ENCODE data around the gene UPP2.

Gene UPP2

GRCh38 chr2:158124896-158125295, 23.2 kb downstream of the UPP2 start:
- H3K9me3 Mint-ChIP-seq = no peaks in the 10 kb centered on the region
- no peak overlapping the region for H3K27ac Mint-ChIP-seq
- DNase-seq = no peak
- no peaks in the 10 kb centered on the region for H3K36me3 Mint-ChIP-seq (ENCODE audit: low read depth)
- H3K27me3 Mint-ChIP-seq = no peaks in the 10 kb centered on the region
- H3K4me1 Mint-ChIP-seq (ENCODE audit: low read depth) = no peaks in the 10 kb centered on the region
- no peak overlapping the region for H3K4me3 Mint-ChIP-seq

GRCh38 chr2:158125756-158126498, 24.3 kb downstream of the UPP2 start:
- Mint-ChIP-seq H3K27me3 (no peaks in the 10 kb centered on the region), H3K4me3 (no peak overlapping the region), H3K27ac (no peak overlapping the region), H3K4me1 (ENCODE audit: low read depth) (no peaks in the 10 kb centered on the region), H3K9me3 (no peaks in the 10 kb centered on the region), H3K36me3 (ENCODE audit: low read depth) (no peaks in the 10 kb centered on the region)
- no peak for DNase-seq

DNA sequence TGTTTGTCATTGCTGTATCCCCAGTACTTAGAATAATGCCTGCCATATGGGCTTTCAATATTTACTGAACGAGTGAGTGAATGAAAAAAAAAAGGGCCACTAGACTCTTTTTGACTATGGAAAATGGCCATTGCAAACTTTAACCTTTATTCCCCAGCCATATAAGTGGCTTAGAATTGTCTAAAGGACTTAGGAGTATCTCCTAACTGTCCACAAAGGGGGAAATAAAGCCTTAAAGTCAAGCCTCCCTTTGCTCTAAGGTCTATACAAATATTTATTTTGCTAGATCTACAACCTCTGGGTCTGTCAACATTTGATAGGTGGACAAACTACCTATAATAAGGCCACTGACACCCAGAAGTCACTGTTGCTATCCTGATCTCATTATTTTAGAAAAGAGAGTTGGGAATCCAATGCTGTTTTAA, 25.7 kb downstream of the UPP2 start:
- H3K4me1 Mint-ChIP-seq (ENCODE audit: low read depth) = no peaks in the 10 kb centered on the region
- peaks cover 5% of the 10 kb centered on the region for H3K27me3 Mint-ChIP-seq
- H3K9me3 Mint-ChIP-seq = no peaks in the 10 kb centered on the region
- H3K27ac Mint-ChIP-seq = no peak overlapping the region
- no peaks in the 10 kb centered on the region for H3K36me3 Mint-ChIP-seq (ENCODE audit: low read depth)
- no peak for DNase-seq
- H3K4me3 Mint-ChIP-seq = no peak overlapping the region

DNA sequence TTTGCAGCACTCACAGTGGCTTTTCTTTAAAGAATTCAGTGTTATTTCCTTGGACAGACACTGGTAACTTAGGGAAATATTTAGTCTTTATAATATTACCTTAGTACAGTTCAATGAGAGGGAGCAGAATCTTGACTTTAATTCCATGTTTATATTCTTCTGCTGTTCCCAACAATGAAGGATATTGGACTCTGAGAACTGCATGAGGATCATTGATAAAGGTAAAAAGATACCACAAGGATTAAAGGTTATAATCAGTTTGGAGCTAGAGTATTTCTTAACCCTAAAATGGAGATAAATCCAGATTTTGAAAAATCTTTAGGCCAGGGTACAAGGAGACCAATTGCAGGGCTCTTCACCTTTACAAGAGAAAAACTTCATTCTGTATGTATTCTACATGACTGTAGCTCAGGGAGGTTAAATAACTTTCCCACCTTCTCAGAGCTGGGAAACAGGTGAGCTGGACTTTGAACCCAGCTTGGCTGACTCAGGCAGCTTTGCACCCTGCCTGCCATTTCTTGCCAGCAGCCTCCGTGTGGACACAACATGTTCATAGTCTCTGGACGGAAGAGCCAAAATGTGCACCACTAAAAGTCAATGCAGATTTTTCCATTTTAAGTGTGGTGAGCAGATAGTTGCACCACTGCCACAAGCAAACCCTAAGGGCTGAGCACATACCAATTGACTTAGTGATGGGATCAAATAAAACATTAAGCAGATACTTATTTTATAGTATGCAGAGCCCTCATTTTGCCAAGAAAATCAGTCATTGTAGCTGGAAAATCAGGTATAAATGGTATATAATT, 26.7 kb downstream of the UPP2 start:
- H3K4me3 Mint-ChIP-seq = no peak overlapping the region
- no peak for DNase-seq
- H3K27ac Mint-ChIP-seq = no peak overlapping the region
- no peaks in the 10 kb centered on the region for H3K4me1 Mint-ChIP-seq (ENCODE audit: low read depth)
- H3K36me3 Mint-ChIP-seq (ENCODE audit: low read depth) = no peaks in the 10 kb centered on the region
- peaks cover 8% of the 10 kb centered on the region for H3K27me3 Mint-ChIP-seq
- H3K9me3 Mint-ChIP-seq = no peaks in the 10 kb centered on the region

DNA sequence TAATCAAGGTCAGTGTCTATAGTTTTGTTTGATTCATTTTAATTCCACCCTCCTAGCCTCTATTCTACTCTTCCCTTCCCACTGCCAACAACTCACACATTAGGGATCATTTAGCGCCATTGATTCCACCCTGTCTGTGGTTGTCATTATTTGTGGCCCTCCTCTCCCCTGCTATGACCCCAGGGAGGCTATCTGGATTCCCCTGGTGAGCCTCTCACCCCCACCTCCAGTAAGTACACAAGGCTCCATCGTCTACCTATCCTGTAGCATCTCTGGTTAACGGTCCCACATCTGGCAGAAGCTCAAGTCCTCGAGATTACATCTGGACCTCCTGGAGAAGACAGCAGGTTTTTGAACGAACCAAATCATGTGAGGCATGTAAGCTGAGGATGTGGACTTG, 27.4 kb downstream of the UPP2 start:
- H3K4me3 Mint-ChIP-seq = no peak overlapping the region
- no peak overlapping the region for H3K27ac Mint-ChIP-seq
- H3K4me1 Mint-ChIP-seq (ENCODE audit: low read depth) = no peaks in the 10 kb centered on the region
- peaks cover 8% of the 10 kb centered on the region for H3K27me3 Mint-ChIP-seq
- no peaks in the 10 kb centered on the region for H3K9me3 Mint-ChIP-seq
- no peak for DNase-seq
- H3K36me3 Mint-ChIP-seq (ENCODE audit: low read depth) = no peaks in the 10 kb centered on the region

GRCh38 chr2:158130832-158131473, 29.3 kb downstream of the UPP2 start:
- DNase-seq = no peak
- peaks cover 8% of the 10 kb centered on the region for H3K27me3 Mint-ChIP-seq
- no peaks in the 10 kb centered on the region for H3K36me3 Mint-ChIP-seq (ENCODE audit: low read depth)
- H3K27ac Mint-ChIP-seq = no peak overlapping the region
- H3K4me3 Mint-ChIP-seq = no peak overlapping the region
- H3K4me1 Mint-ChIP-seq (ENCODE audit: low read depth) = no peaks in the 10 kb centered on the region
- no peaks in the 10 kb centered on the region for H3K9me3 Mint-ChIP-seq

GRCh38 chr2:158131483-158131912, 29.8 kb downstream of the UPP2 start:
- Mint-ChIP-seq H3K27ac (no peak overlapping the region), H3K27me3 (peaks cover 8% of the 10 kb centered on the region), H3K4me1 (ENCODE audit: low read depth) (no peaks in the 10 kb centered on the region), H3K36me3 (ENCODE audit: low read depth) (no peaks in the 10 kb centered on the region), H3K4me3 (no peak overlapping the region), H3K9me3 (no peaks in the 10 kb centered on the region)
- no peak for DNase-seq

- Mint-ChIP-seq H3K27me3 (peaks cover 8% of the 10 kb centered on the region), H3K4me1 (ENCODE audit: low read depth) (no peaks in the 10 kb centered on the region), H3K27ac (no peak overlapping the region), H3K9me3 (no peaks in the 10 kb centered on the region), H3K4me3 (no peak overlapping the region), H3K36me3 (ENCODE audit: low read depth) (no peaks in the 10 kb centered on the region)
- DNase-seq = no peak
Observed at GRCh38 chr2:158131919-158132566, 30.4 kb downstream of the UPP2 start.

- Mint-ChIP-seq H3K27ac (no peak overlapping the region), H3K36me3 (ENCODE audit: low read depth) (no peaks in the 10 kb centered on the region), H3K9me3 (no peaks in the 10 kb centered on the region), H3K4me3 (no peak overlapping the region), H3K27me3 (peaks cover 8% of the 10 kb centered on the region), H3K4me1 (ENCODE audit: low read depth) (no peaks in the 10 kb centered on the region)
- no peak for DNase-seq
Observed at GRCh38 chr2:158134055-158134454, 32.4 kb downstream of the UPP2 start.

DNA sequence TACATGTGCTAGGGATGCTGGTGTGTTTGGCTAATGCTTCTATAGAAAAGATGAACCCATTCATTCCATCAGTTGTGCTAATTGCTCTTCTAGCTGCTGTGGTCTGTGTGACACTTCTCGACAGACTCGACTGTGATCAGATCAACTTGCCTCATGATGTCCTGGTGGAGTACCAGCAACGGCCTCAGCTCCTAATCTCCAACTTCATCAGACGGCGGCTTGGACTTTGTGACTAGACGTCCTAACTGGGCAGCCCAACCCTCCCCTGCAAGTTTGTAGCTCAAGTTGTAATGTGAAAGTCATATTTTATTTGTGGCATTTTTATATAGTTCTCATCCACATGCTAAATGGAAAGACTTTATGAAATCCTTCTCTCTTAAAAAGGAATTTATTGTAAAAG, 33.0 kb downstream of the UPP2 start:
- Mint-ChIP-seq H3K9me3 (no peaks in the 10 kb centered on the region), H3K27me3 (peaks cover 10% of the 10 kb centered on the region), H3K4me1 (ENCODE audit: low read depth) (no peaks in the 10 kb centered on the region), H3K36me3 (ENCODE audit: low read depth) (no peaks in the 10 kb centered on the region), H3K4me3 (no peak overlapping the region), H3K27ac (no peak overlapping the region)
- no peak for DNase-seq

DNA sequence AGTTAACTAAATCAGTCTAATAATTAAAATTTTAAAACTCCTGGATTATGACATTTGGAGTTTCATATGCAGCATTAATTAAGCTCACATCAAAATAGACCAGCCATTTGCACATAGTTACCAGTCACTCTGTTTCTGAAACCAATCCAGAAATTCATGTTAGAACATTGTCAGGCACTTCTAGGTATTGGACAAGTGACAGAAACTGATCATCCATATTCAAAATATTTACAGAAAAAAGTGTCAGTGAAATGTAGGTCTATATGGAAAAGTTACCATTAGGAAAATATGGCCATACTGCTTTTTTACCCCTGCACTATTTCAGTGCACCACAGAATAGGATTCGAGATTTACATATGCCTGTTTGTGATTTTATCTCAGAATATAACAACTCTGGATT, 33.4 kb downstream of the UPP2 start:
- no peak for DNase-seq
- H3K9me3 Mint-ChIP-seq = no peaks in the 10 kb centered on the region
- no peaks in the 10 kb centered on the region for H3K36me3 Mint-ChIP-seq (ENCODE audit: low read depth)
- no peak overlapping the region for H3K4me3 Mint-ChIP-seq
- no peak overlapping the region for H3K27ac Mint-ChIP-seq
- peaks cover 11% of the 10 kb centered on the region for H3K27me3 Mint-ChIP-seq
- no peaks in the 10 kb centered on the region for H3K4me1 Mint-ChIP-seq (ENCODE audit: low read depth)

DNA sequence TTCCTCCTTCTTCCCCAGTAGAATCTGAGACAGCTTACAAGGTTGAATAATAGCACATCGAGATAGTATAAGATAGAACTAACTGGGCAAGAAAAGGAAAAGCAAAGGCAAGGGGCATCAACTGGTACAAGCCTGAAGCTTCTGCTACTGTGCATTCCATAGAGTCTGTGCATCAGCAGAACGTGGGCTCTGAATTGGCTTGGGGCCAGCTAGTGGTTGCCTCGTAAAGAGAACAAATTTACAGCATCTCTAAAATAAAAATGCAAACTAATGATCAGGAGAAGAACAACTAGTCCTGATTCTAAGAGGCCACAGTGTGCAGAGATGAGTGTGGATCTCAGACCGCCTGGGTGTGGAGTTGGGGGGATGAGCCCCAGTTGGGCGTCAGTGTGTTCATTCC, 36.6 kb downstream of the UPP2 start:
- no peak for DNase-seq
- Mint-ChIP-seq H3K9me3 (no peaks in the 10 kb centered on the region), H3K27ac (no peak overlapping the region), H3K27me3 (peaks cover 14% of the 10 kb centered on the region), H3K36me3 (ENCODE audit: low read depth) (no peaks in the 10 kb centered on the region), H3K4me3 (no peak overlapping the region), H3K4me1 (ENCODE audit: low read depth) (no peaks in the 10 kb centered on the region)

DNA sequence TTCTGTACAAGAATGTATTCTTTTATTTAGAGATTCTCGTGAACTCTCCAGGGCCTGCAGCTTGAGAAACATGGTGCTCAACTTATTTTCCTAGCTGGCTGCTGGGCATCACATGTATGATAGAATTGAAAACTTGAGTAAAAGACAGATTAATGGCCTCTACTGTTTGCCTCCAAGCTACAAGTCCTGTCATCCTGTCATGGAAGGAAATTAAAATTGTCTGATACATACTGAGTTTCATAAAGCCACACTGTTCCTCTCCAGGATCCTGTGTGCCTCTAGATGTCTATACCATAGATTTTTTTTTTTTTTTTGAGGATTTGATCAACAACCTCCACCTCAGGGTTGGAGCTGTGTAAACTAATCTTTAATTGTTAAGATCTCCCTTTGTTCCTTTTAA, 38.5 kb downstream of the UPP2 start:
- Mint-ChIP-seq H3K27ac (no peak overlapping the region), H3K36me3 (ENCODE audit: low read depth) (no peaks in the 10 kb centered on the region), H3K4me3 (no peak overlapping the region), H3K4me1 (ENCODE audit: low read depth) (no peaks in the 10 kb centered on the region), H3K27me3 (peaks cover 23% of the 10 kb centered on the region), H3K9me3 (no peaks in the 10 kb centered on the region)
- no peak for DNase-seq

DNA sequence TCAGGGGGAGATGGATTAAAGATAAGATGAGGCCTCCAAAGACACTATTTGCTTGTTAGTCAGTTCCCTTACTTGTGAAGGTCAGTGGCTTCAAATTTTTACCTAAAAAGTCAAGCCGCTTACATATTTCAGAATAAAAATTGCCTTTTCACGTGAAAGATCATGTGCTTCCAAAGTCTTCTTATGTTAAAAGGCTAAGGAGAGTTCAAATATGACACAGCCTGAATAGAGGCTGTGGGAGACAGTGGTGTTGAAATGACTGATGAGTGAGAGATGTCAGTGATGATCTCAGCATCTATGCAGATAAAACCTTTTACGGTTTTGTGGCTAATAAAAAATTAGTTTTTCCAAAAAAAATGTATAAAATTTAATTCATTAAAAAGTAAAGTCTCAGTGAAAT, 40.5 kb downstream of the UPP2 start:
- Mint-ChIP-seq H3K4me1 (ENCODE audit: low read depth) (no peaks in the 10 kb centered on the region), H3K36me3 (ENCODE audit: low read depth) (no peaks in the 10 kb centered on the region), H3K27ac (no peak overlapping the region), H3K9me3 (peaks cover 8% of the 10 kb centered on the region), H3K27me3 (peaks cover 33% of the 10 kb centered on the region), H3K4me3 (no peak overlapping the region)
- DNase-seq = no peak
